ENCODE data around the gene LTC4S.
"Not testable (repeated sequence)": the region's sequence is repeated elsewhere in the genome, so short reads cannot be mapped to it uniquely, and the experiment has no call there.

The LTC4S gene

GRCh38 chr5:179830818-179831468 lies 37.2 kb downstream of the LTC4S start:
- Histone ChIP-seq H4K20me1 (peaks cover 31% of the 10 kb centered on the region), H3K9ac (no peak overlapping the region), H3K27ac (no peak overlapping the region), H3K36me3 (peaks cover 95% of the 10 kb centered on the region), H3K4me3 (no peak overlapping the region), H3K27me3 (no peaks in the 10 kb centered on the region), H3K4me2 (no peak overlapping the region), H3K4me1 (peaks cover 13% of the 10 kb centered on the region; the same call in 1 of the 2 replicates), H3K9me3 (peaks cover 27% of the 10 kb centered on the region)
- no peak for TF ChIP-seq Cebpa-rat (IDR thresholded peaks at IDR 0.05)

DNA sequence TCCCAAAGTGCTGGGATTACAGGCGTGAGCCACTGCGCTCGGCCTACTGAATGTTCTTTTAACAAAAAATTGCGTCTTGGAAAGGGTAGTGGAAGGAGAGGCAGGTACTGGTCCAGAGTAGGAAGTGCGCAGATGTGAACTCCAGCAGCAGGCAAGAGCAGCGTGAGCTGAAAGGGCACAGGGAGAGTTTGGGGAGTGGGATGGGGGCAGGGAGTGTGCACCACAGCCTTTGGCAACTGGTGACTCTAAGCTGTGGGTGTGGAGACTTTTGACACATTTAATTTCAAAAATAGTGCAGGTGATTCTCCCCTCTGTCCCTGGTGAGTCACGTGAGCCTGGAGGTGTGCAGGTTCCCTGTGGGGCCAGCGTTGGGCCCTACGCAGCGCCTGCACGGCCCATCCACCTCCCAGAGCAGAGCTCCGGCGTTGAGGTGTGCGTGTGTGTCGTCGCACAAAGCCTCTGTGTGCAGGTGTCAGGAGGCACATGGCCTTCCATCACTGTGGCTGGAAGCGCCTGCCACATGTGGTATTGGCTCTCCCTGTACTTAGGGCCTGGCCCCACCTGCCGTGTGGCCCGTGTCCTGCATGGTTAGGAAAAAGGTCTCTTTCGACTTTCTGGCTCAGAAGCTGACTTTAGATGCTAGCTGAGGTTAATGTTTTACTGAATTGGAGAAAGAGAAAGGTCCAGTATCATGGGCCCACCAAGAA lies 38.4 kb downstream of the LTC4S start:
- H3K36me3 ChIP-seq, result peaks cover 95% of the 10 kb centered on the region
- no peak overlapping the region for H3K9ac ChIP-seq
- no peak overlapping the region for H3K4me3 ChIP-seq
- H3K4me1 ChIP-seq, result peaks cover 13% of the 10 kb centered on the region; the same call in 1 of the 2 replicates
- no peak overlapping the region for H3K27ac ChIP-seq
- no peak for TF ChIP-seq Cebpa-rat (IDR thresholded peaks at IDR 0.05)
- no peak overlapping the region for H3K4me2 ChIP-seq
- H4K20me1 ChIP-seq, result peaks cover 35% of the 10 kb centered on the region
- H3K9me3 ChIP-seq, result peaks cover 27% of the 10 kb centered on the region
- no peaks in the 10 kb centered on the region for H3K27me3 ChIP-seq

DNA sequence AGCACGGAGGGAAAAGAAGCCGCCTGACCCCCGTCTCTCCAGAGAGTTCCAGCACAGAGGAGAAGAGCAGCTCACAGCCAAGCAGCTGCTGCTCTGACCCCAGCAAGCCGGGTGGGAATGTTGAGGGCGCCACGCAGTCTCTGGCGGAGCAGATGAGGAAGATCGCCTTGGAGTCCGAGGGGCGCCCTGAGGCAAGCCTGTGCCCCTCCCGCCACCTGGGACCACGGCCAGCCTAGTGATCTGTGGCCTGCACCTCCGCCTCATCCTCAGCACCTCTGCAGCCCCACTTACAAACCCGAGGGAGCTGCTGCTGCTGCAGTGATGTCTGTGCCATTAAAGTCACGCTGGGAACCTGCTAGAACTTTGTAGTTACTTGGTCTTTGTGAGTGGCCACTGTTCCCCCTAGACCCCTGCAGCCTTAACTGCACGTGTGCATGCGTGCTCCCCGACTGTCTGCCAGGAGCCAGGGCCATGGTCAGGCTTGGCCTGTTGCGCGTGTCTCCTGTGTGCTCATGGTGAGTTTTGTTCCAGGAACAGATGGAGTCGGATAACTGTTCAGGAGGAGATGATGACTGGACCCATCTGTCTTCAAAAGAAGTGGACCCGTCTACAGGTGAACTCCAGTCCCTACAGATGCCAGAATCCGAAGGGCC lies 39.4 kb downstream of the LTC4S start:
- Histone ChIP-seq H3K9ac (no peak overlapping the region), H3K4me1 (peaks cover 4% of the 10 kb centered on the region; the same call in 1 of the 2 replicates), H4K20me1 (peaks cover 36% of the 10 kb centered on the region; the same call in 1 of the 2 replicates), H3K9me3 (peaks cover 27% of the 10 kb centered on the region), H3K27me3 (no peaks in the 10 kb centered on the region), H3K4me3 (no peak overlapping the region), H3K36me3 (peaks cover 95% of the 10 kb centered on the region), H3K4me2 (no peak overlapping the region), H3K27ac (no peak overlapping the region)
- no peak for TF ChIP-seq Cebpa-rat (IDR thresholded peaks at IDR 0.05)

- no peaks in the 10 kb centered on the region for H3K27me3 ChIP-seq
- no peak overlapping the region for H3K4me3 ChIP-seq
- H3K4me1 ChIP-seq, result peaks cover 4% of the 10 kb centered on the region; the same call in 1 of the 2 replicates
- no peak overlapping the region for H3K27ac ChIP-seq
- H3K4me2 ChIP-seq, result no peak overlapping the region
- no peak overlapping the region for H3K9ac ChIP-seq
- TF ChIP-seq Cebpa-rat (IDR thresholded peaks at IDR 0.05), result no peak
- H3K36me3 ChIP-seq, result peaks cover 95% of the 10 kb centered on the region
- H4K20me1 ChIP-seq, result peaks cover 36% of the 10 kb centered on the region; the same call in 1 of the 2 replicates
- H3K9me3 ChIP-seq, result peaks cover 27% of the 10 kb centered on the region
These were observed 39.9 kb downstream of the LTC4S start for GRCh38 chr5:179833709-179834070.

DNA sequence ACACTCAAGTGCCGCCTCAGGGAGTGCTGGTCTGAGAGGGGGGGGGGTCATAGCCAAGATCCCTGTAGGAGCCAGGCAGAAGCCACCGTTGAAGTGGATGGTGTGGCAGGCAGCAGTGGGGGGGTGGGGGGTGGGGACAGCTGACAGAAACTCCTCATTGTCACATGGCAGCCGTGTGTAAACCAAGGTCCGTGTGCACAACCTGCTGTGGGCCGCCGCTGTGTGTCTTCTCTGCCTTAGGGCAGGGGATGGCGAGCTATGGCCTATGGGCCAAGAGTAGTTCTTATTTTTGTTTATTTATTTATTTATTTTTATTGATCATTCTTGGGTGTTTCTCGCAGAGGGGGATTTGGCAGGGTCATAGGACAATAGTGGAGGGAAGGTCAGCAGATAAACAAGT lies 40.3 kb downstream of the LTC4S start:
- Histone ChIP-seq H3K9ac (no peak overlapping the region), H3K4me2 (no peak overlapping the region), H3K9me3 (peaks cover 25% of the 10 kb centered on the region), H3K27ac (no peak overlapping the region), H3K4me1 (peaks cover 4% of the 10 kb centered on the region; the same call in 1 of the 2 replicates), H3K27me3 (no peaks in the 10 kb centered on the region), H3K36me3 (peaks cover 95% of the 10 kb centered on the region), H4K20me1 (peaks cover 36% of the 10 kb centered on the region; the same call in 1 of the 2 replicates), H3K4me3 (no peak overlapping the region)
- TF ChIP-seq Cebpa-rat (IDR thresholded peaks at IDR 0.05), result no peak

- H3K27ac ChIP-seq, H3K4me1 ChIP-seq, H3K4me2 ChIP-seq, H3K27me3 ChIP-seq, H3K4me3 ChIP-seq, H3K9ac ChIP-seq: not testable (repeated sequence)
- Histone ChIP-seq H3K9me3 (peaks cover 19% of the 10 kb centered on the region), H3K36me3 (peaks cover 95% of the 10 kb centered on the region), H4K20me1 (peaks cover 36% of the 10 kb centered on the region; the same call in 1 of the 2 replicates)
These were observed 41.1 kb downstream of the LTC4S start for GRCh38 chr5:179834871-179835270.

DNA sequence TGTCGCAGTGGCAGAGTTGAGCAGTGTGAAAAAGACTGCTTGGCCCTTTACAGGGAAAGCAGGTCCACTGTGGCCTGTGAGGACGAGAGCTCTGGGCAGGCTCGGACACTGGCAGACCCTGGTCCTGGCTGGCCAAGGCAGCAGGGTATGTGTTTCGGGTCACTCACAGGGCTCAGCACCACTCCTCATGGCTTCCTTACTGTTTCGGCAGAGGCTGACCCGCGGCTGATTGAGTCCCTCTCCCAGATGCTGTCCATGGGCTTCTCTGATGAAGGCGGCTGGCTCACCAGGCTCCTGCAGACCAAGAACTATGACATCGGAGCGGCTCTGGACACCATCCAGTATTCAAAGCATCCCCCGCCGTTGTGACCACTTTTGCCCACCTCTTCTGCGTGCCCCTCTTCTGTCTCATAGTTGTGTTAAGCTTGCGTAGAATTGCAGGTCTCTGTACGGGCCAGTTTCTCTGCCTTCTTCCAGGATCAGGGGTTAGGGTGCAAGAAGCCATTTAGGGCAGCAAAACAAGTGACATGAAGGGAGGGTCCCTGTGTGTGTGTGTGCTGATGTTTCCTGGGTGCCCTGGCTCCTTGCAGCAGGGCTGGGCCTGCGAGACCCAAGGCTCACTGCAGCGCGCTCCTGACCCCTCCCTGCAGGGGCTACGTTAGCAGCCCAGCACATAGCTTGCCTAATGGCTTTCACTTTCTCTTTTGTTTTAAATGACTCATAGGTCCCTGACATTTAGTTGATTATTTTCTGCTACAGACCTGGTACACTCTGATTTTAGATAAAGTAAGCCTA lies 42.6 kb downstream of the LTC4S start:
- Histone ChIP-seq H3K9me3 (peaks cover 10% of the 10 kb centered on the region), H3K27ac (0 out of 2 replicates have a peak overlapping the region, but pooled peaks have one; percentile 1), H3K4me3 (no peak overlapping the region), H3K4me2 (no peak overlapping the region), H4K20me1 (peaks cover 36% of the 10 kb centered on the region; the same call in 1 of the 2 replicates), H3K36me3 (peaks cover 95% of the 10 kb centered on the region), H3K4me1 (peaks cover 4% of the 10 kb centered on the region; the same call in 1 of the 2 replicates), H3K27me3 (no peaks in the 10 kb centered on the region), H3K9ac (0 out of 2 replicates have a peak overlapping the region, but pooled peaks have one; percentile 10)
- TF ChIP-seq Cebpa-rat (IDR thresholded peaks at IDR 0.05), result no peak

- Histone ChIP-seq H3K27ac (0 out of 2 replicates have a peak overlapping the region, but pooled peaks have one; percentile 1), H3K27me3 (no peaks in the 10 kb centered on the region), H3K4me2 (no peak overlapping the region), H3K4me1 (peaks cover 4% of the 10 kb centered on the region; the same call in 1 of the 2 replicates), H3K9me3 (peaks cover 10% of the 10 kb centered on the region), H3K9ac (0 out of 2 replicates have a peak overlapping the region, but pooled peaks have one; percentile 10), H3K36me3 (peaks cover 93% of the 10 kb centered on the region), H3K4me3 (no peak overlapping the region), H4K20me1 (peaks cover 33% of the 10 kb centered on the region; the same call in 1 of the 2 replicates)
- TF ChIP-seq Cebpa-rat (IDR thresholded peaks at IDR 0.05), result no peak
These were observed 43.6 kb downstream of the LTC4S start for GRCh38 chr5:179837076-179838011.

Measured in BLaER1 (cell line).